Measurements from ENCODE around the gene GPC2.
"Not testable (repeated sequence)": the region's sequence is repeated elsewhere in the genome, so short reads cannot be mapped to it uniquely, and the experiment has no call there.

The GPC2 gene

DNA sequence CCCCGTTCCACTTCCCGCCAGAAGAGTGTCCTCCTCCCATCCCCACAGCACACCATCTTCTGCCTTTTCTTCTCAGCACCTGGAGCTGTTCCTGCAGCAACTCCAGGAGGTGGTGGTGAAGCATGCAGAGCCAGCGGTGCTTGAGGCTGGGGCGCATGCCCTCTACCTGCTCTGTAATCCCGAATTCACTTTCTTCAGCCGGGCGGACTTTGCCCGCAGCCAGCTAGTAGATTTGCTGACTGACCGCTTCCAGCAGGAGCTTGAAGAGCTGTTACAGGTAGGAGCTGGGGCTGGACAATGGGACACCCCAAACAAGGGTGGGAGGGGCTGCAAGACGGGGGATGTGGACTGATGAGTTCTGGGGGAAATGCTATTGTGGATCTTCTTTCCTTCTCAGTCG is 23.5 kb upstream of the GPC2 start:
- H3K4me3 ChIP-seq (ENCODE audit: low read depth, low read length): no peak overlapping the region

- H3K4me3 ChIP-seq (ENCODE audit: low read depth, low read length): no peak overlapping the region
These were observed 21.1 kb upstream of the GPC2 start for GRCh38 chr7:100198266-100198665.

GRCh38 chr7:100195901-100196322 is 18.7 kb upstream of the GPC2 start:
- H3K4me3 ChIP-seq (ENCODE audit: low read depth, low read length): not testable (repeated sequence)

DNA sequence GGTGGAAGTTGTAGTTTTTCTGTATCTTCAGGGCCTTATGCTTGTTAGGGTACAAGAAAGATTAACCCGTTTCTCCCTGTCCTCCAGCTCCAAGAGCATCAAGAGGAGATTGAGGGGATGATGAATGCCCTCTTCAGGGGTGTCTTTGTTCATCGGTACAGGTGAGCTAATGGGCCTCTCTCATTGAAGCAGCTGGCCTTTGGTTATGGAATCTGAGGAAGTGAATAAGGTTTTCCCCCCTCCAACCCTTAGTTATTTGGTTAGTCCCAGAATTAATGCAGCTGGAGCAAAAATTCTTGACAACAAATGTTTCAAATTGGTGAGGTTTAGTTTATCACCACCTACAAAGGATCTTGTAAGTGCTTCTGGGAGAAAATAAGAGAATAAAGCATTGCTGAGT is 18.0 kb upstream of the GPC2 start:
- no peak overlapping the region for H3K4me3 ChIP-seq (ENCODE audit: low read depth, low read length)

- H3K4me3 ChIP-seq (ENCODE audit: low read depth, low read length): no peak overlapping the region
These were observed 15.8 kb upstream of the GPC2 start for GRCh38 chr7:100192969-100193368.

DNA sequence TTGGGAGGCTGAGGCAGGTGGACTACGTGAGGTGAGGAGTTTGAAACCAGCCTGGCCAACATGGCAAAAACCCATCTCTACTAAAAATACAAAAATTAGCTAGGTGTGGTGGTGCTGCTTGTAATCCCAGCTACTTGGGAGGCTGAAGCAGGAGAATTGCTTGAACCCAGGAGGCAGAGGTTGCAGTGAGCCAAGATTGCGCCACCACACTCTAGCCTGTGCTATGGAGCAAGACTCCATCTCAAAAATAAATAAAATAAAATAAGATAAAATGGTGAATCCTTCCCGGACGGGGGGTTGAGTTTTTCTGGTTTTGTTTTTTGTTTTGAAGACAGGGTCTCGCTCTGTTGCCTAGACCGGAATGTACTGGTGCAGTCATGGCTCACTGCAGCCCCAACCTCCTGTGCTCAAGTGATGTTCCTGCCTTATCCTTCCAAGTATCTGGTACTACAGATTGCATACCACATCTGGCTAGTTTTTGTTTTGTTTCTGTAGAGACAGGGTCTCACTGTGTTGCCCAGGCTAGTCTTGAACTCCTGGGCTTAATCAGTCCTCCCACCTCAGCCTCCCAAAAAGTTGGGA is 15.2 kb upstream of the GPC2 start:
- H3K4me3 ChIP-seq (ENCODE audit: low read depth, low read length): not testable (repeated sequence)

GRCh38 chr7:100191775-100192174 is 14.6 kb upstream of the GPC2 start:
- no peak overlapping the region for H3K4me3 ChIP-seq (ENCODE audit: low read depth, low read length)

DNA sequence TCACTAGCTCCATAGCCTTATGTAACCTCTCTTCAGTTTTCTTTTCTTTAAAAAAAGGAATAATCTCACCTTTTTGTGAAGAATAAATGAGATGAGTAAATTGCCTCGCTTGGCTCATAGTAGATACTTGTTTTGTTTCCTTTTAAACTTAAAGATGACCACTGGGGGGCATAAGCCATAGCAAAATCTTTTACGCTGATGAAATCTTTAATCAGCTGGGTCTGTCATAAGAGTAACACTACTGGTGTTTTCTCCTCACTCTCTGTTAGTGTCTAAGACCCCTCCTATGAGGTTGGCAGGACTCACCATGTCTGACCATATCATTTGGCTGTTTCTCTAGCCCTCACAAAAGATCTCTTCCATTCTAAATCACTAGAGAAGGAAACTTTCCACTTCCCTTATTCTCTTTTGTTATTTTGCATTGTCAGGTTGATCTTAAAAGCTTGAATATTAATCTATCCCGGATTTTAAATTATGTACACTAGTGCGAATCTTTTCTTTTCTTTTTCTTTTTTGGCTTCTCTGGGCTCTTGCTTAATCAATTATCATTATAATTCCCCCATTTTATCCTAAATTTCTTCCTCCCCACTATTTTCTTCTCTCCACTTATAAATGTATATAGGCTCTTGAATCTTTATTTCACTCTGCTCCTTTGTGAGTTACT is 13.0 kb upstream of the GPC2 start:
- H3K4me3 ChIP-seq (ENCODE audit: low read depth, low read length): no peak overlapping the region

DNA sequence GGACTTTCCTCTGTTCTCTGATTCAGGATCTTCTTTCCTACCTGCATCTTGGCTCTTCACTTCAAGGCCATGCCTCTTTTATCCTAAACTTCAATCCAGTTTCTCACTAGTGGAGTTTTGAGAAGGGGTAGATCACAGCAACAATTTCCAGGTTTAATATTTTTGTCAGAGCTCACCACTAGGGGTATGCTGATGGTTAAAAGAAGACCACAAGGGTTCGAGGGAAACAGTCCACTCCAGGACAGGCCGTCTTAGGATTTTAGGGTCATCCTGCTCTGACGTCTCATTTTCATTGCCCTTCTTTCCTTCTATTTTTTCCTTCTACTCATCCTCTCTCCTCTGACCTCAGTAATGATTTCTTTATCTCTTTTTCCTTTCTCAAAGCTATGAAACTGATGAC is 11.9 kb upstream of the GPC2 start:
- H3K4me3 ChIP-seq (ENCODE audit: low read depth, low read length): no peak overlapping the region

DNA sequence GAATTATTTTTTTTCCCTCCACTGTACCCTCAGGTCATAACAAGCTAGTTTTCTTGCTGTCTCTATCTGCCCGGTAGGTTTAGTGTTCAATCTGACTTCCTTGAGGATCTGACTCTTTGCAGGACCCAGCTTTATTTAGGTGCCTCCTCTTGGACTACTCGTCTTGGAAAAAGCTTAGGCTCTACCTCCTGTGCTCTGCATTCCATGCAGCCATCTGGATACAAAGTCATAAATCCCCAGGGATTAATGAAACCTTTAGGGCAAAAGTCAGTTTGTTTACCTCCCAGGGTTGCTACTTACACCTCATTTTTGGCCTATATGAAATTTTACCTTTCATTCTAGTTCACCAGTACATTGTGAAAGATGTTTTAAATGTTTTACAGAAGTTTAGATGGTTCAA is 8.5 kb upstream of the GPC2 start:
- H3K4me3 ChIP-seq (ENCODE audit: low read depth, low read length): no peak overlapping the region

GRCh38 chr7:100183090-100183489 is 5.9 kb upstream of the GPC2 start:
- not testable (repeated sequence) for H3K4me3 ChIP-seq (ENCODE audit: low read depth, low read length)

DNA sequence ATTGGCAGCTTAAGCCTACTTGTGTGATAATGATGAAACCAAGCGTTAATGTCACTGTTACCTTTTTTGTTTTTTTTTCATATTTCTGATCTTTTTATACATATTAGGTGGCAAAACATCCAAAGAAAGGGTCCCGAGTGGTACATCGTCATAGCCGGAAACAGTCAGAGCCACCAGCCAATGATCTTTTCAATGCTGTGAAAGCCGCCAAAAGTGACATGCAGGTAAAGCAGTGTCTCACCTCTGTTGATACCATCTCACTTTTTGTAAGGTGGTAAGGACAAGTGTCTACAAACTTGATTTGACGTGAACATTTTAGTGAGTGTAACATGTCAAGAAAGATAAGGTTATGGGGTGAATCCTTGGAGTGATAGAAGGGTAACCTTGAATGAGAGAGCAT is 5.4 kb upstream of the GPC2 start:
- not testable (repeated sequence) for H3K4me3 ChIP-seq (ENCODE audit: low read depth, low read length)

DNA sequence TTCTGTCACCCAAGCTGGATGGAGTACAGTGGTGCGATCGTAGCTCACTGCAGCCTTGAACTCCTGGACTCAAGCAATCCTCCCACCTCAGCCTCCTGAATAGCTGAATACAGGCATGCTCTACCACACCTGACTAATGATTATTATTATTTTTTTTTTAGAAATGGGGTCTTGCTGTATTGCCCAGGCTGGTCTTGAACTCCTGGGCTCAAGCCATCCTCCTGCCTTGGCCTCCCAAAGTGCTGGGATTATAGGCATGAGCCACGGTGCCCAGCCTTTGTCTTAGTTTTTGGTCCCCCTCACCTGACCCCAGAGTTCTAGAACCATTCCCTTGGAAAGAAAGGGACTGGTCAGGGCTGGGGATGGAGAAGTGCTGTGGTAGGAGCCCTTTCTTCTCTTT is 2.9 kb upstream of the GPC2 start:
- not testable (repeated sequence) for H3K4me3 ChIP-seq (ENCODE audit: low read depth, low read length)

GRCh38 chr7:100176096-100177044 is 811 bp downstream of the GPC2 start:
- peak overlapping the region; percentile 83 for H3K4me3 ChIP-seq (ENCODE audit: low read depth, low read length)

DNA sequence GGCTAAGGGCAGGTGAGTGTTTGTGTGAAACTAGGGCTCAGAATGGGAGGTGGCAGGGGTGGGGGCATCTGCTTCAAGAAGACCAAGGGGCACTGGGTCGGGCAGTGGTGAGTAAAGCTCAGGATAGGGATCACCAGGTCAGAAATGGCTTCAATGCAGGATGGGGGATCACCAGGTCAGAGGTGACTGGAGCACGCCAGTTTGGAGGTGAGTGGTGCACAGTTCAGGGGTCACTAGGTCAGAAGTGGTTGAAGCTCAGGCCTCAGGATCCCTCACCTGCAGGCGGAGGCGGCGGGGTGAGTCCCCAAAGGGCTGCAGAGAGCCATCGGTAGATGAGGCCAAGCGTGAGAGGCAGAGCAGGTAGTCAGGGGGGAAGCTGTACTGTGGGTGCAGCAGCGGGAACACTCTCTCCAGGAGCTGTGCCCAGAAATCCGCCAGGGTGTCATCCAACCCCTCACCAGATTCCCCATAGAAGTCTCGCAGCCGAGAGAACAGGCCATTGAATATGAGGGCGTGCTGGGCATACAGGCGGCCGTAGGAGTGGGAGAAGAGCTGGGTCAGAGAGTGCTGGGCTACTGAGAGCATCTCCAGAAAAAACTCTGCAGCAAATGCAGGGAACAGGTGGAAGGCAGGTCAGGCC is 1.8 kb downstream of the GPC2 start:
- H3K4me3 ChIP-seq (ENCODE audit: low read depth, low read length): no peak overlapping the region

DNA sequence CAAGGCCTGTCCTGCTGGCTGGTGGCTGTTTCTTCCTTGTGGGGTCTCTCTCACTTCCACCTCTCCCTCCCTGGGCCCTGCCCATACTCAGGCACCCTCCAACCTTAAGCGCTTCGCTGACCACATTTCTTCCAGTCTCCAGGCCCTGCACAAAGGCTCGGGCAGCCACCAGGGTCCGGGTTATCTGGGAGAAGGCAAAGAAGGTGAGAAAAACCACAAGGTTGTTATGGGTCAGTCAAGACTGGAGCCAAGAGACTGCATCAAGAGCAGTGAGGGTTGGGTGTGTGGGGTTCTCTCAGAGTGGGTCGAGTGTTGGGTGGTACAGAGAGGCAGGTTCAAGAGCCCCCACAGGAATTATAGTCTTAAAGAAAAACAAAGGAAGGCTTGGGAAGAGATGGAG is 2.6 kb downstream of the GPC2 start:
- no peak overlapping the region for H3K4me3 ChIP-seq (ENCODE audit: low read depth, low read length)

DNA sequence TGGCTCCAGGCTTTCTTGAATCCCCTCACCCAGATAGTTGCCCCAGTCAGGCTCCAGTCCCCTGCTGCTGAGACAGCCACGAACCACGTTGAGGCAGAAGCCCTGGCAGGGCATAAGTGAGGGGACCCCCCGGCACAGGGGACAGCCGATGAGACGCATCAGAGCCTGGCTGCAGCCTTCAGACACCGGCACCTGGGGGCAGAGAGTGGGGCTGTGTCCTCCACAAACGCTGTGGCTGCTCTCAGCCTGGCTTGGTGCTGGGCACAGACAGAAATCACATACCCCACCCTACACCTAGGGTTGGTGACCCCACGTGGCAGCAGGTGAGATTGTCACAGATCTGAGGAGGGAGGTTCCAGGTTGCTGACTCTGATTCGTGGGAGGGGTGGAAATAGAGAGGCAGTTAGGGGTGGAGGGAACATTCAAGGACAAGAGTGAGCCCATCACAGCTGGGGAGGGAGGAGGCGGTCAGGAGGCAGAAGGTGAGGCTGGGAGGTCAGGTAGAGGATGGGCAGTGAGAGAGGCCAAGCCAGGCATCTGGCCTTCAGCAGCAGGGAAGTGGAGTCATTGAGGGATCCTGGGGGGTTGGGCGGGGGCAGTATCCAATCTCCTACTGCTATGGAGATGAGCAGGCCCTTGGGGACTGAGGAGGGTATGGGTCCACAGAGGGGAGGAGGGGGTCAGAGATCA is 3.2 kb downstream of the GPC2 start:
- no peak overlapping the region for H3K4me3 ChIP-seq (ENCODE audit: low read depth, low read length)

DNA sequence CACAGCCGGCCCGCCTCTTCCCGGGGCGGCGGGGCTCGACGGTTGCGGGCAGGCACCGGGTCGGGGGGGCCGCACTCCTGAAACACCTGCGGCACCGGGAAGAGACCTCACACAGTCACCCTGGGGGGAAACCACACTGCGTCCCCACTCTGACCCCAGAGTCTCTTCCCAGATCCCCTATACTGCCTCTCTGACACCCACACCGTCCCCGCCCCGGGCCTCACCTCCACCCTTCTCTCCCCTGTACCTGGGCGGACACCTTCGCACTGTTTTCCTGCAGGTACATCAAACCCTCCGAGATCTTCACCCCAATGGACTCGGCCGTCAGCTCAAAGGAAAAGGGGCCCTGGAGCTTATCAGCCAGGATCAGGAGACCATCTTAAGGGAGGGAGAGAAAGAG is 5.3 kb downstream of the GPC2 start:
- H3K4me3 ChIP-seq (ENCODE audit: low read depth, low read length): peak overlapping the region; percentile 27

DNA sequence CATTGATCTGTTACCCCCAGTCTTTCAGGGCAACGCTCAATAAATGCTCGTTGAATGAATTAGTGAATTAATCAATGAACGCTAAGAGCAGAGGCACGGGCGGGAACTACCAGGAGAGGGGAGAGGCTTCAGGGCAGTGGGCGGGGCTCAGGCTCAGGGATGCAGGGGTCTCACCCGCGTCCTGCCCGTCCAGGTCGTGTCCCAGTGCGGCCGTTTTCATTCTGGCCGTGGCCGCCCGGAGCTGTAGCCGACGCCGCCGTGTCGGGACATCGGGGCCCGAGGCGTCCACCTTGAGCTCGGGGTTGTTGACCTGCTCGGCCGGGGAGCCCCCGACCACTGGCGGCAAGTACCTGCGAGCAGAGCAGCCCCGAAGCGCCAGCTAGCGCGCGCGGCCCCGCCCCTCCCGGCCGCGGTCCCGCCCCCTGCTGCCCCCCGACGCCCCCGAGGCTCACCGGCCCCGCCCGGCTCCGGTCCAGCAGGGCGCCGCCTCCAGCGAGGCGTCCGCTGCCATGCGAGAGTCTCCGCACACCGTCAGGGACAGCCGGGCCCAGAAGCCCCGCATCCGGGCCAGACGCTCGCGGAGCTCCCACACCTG is 6.0 kb downstream of the GPC2 start:
- peak overlapping the region; percentile 37 for H3K4me3 ChIP-seq (ENCODE audit: low read depth, low read length)

DNA sequence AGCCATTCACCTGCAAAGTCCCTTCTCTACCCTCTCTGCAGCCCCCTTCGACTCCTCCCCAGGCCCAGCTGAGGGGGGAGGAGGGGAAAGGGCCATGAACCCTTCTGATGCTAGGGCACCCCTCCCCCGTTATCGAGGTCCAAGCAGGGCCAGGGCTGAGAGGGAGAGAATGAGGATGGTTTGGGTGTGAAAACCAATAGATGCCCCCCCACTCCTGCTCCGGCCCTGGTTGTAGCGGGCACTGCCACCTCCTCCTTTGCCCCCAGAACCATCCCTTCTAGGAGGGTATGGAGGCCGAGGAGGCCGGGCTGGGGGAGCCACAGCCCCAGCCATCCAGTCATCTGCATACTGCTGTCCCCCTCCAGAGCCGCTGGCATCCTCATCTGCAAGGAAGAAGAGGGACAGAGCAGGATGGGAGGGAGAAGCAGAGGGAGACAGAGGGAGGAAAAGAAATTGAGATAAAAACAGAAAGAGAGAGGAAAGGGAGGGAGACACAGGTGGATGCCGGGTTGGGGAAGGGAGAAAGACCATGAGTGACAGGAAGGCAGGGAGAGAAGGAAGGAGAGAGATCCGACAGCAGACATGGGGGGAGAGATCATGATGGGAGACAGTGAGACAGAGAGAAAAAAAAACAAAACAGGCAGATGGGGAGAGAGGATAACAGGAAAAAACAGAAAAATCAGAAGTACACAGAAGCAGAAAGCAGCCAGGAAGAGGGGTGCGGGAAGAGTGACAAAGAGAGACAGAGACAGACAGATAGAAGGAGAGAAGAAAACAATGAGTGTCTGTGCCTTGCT is 6.9 kb downstream of the GPC2 start:
- no peak overlapping the region for H3K4me3 ChIP-seq (ENCODE audit: low read depth, low read length)

All from iPS-11a (cell line).